Measurements from ENCODE around the gene EXOC3L4.
A peak's percentile ranks its signal among the peaks of the same experiment; 100 is the strongest.
"Not testable (repeated sequence)": the region's sequence is repeated elsewhere in the genome, so short reads cannot be mapped to it uniquely, and the experiment has no call there.

The EXOC3L4 gene

DNA sequence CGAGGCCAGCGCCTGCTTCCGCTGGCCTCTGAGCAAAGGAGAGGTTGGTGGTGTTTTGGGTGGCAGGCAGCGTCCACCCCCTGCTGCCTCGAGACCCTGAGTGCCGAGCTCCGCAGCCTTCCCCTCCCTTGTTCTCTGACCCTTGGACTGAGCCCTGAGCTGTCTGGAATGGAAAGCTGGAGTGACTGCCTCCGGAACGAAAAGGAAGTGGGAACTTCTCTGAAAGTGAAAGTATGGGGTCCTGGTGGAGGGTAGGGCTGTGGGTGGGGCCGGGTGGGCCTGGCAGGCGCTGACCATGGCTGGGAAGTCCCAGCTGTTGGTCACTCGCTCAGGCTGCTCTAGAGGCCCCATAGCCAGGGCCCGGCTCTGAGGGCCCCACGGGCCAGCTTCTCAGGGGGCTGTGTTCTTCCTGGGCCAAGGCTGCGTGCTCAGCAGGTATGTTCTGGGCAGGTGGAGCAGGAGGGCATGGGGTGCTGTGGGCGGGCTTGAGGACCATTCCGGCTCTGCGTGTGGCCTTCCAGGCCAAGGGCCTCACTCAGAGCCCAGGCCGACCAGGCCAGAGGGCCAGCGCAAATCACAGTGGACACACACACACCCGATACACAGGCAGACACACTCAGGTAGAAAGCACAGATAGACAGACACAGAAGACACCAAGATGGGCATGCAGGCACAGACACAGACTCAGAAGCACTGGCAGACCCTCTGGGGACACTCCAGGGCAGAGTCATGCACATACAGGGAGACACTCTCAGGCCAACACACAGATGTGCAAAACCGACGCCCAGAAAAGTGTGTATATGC lies at the start of gene EXOC3L4:
Gene EXOC3L4 (plus strand): TSS at position 320 of the 804 bp plus-strand sequence. CDS start 5,495 bp downstream, outside the sequence.
- TF ChIP-seq, protein P1, sequence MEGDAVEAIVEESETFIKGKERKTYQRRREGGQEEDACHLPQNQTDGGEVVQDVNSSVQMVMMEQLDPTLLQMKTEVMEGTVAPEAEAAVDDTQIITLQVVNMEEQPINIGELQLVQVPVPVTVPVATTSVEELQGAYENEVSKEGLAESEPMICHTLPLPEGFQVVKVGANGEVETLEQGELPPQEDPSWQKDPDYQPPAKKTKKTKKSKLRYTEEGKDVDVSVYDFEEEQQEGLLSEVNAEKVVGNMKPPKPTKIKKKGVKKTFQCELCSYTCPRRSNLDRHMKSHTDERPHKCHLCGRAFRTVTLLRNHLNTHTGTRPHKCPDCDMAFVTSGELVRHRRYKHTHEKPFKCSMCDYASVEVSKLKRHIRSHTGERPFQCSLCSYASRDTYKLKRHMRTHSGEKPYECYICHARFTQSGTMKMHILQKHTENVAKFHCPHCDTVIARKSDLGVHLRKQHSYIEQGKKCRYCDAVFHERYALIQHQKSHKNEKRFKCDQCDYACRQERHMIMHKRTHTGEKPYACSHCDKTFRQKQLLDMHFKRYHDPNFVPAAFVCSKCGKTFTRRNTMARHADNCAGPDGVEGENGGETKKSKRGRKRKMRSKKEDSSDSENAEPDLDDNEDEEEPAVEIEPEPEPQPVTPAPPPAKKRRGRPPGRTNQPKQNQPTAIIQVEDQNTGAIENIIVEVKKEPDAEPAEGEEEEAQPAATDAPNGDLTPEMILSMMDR (IDR thresholded peaks at IDR 0.05) = no peak
- no peak for TF ChIP-seq ZFX (IDR thresholded peaks at IDR 0.05; ENCODE audit: borderline replicate concordance)
- H3K27ac ChIP-seq = no peak within 1 kb of the TSS

DNA sequence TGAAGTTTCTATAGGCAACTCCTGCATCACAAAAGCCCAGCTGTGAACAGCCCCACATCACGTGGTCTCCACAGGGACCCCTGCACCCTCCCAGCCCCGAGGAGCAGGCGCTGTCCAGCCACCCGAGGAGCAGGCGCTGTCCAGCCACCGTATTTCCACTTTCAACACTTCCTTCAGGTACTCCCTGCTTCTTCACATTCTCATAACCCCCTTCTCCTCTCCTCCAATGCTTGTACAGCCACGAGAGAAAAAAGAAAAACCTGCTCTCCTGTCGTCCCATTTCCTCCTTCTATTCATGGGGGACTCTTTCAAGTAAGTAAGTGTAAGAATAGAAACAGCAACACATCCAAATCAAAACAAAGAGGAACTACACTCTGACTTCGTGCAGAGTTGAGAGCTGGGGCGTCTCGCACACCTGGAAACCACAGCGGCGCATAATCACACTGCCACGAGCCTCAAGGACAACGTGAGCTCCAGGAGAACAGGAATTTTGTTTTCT lies 49.1 kb upstream of the EXOC3L4 start:
- no peak overlapping the region for H3K27ac ChIP-seq
- no peak for TF ChIP-seq ZFX (IDR thresholded peaks at IDR 0.05; ENCODE audit: borderline replicate concordance)
- TF ChIP-seq, protein P1 (IDR thresholded peaks at IDR 0.05) = no peak

GRCh38 chr14:103047453-103047852 lies 47.1 kb upstream of the EXOC3L4 start:
- H3K27ac ChIP-seq = not testable (repeated sequence)

DNA sequence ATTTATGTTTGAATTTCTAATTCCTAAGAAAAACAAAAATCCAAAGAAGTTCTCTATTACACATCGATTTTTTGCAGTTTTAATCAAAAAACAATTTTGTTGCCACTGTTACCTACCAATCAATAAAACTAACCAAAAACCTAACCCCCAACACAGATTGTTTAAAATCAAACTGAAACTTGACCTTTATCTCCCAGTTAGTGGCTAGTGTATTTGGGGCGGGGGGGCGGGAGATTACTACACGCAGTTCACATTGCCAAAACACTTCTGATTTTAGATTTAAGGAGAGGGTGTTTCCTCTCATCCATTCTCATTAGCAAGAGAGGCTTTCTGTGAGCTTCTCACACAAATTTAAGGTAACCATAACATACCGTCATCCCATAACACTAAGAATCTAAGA lies 43.6 kb upstream of the EXOC3L4 start:
- no peak overlapping the region for H3K27ac ChIP-seq

GRCh38 chr14:103052407-103052806 lies 42.1 kb upstream of the EXOC3L4 start:
- TF ChIP-seq, protein P1 (IDR thresholded peaks at IDR 0.05) = no peak
- TF ChIP-seq ZFX (IDR thresholded peaks at IDR 0.05; ENCODE audit: borderline replicate concordance) = no peak
- H3K27ac ChIP-seq = no peak overlapping the region

More for the DNA sequence above, 43.6 kb upstream of the EXOC3L4 start:
- TF ChIP-seq, protein P1 (IDR thresholded peaks at IDR 0.05) = no peak
- TF ChIP-seq ZFX (IDR thresholded peaks at IDR 0.05; ENCODE audit: borderline replicate concordance) = no peak

- no peak for TF ChIP-seq ZFX (IDR thresholded peaks at IDR 0.05; ENCODE audit: borderline replicate concordance)
- TF ChIP-seq, protein P1 (IDR thresholded peaks at IDR 0.05) = no peak
- no peak overlapping the region; the same call in 1 of the 2 replicates for H3K27ac ChIP-seq
Observed at GRCh38 chr14:103055695-103056094, 38.8 kb upstream of the EXOC3L4 start.

DNA sequence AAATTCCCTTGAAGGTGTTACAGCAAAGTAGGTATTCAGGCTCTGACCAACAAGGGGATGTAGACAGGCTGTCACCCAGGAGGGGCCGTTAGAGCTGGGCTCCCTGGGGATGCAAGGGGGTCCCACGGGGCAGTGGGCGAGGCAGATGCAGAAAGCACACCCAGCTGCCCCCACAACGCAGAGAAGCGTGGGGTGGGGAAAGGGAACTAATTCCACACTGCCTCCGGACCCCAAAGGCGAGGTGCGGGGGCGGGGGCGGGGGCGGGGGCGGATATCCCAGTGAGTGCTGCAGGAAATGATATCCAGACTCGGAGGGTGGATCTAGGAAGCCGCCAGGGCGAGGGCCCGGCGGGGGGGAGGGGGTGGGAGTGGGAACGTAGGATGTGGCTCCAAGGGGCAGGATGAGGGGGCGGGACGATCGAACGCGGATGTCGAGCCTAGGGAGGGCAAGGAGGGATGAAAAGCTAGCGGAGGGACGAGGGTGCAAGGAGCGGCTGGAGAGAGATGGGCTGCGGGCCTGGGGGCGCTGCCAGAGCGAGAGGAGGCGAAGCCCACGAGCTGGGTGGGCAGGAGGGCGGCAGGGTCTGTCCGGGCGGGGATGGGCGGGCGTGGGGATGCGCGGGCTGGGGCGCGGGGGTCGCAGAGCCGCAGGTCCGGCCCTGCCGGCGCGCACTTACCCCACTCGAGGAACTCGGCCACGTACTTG lies 38.0 kb upstream of the EXOC3L4 start:
- TF ChIP-seq, protein P1 (IDR thresholded peaks at IDR 0.05) = no peak
- TF ChIP-seq ZFX (IDR thresholded peaks at IDR 0.05; ENCODE audit: borderline replicate concordance) = no peak
- H3K27ac ChIP-seq = peak overlapping the region; percentile 79
